ENCODE results near the gene FARS2. TPM values are rescaled to one million over a fixed set of nuclear protein-coding genes. Genes with fewer than 3 reads are reported as not detected.

FARS2 gene
- total RNA-seq, 3 donors from 2014 or later: 12.0 to 29.6 (median 24.3) TPM

DNA sequence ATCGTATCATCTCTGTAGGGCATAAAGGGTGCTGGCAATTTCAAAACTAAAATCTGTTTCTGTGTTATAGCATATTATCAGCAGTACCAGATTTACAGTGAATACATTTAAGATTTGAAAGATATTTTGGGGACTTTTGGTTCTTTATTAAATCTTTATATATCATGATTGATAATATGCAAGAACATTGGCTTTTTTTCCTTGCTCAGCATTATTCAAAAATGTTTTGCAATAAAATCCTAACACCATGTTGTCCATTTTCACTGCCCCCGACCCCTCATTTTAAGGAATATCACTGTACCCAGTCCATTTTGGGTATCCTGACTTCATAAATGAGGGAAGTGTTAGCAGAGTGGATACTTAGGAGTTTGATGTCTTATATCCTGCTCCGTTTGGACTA, 16.3 kb downstream of the FARS2 start:
- no peaks in the 10 kb centered on the region for H3K9me3 ChIP-seq
- no peaks in the 10 kb centered on the region for H3K4me1 ChIP-seq
- no peak for DNase-seq (ENCODE audit: low spot score in 2 of 2)
- H3K4me3 ChIP-seq: no peak overlapping the region
- no peaks in the 10 kb centered on the region for H3K36me3 ChIP-seq
- intact Hi-C loops (cut with DNase I; ENCODE audit: low total_unique reads): no loop called here
- H3K27me3 ChIP-seq: no peaks in the 10 kb centered on the region
- TF ChIP-seq, protein P1, sequence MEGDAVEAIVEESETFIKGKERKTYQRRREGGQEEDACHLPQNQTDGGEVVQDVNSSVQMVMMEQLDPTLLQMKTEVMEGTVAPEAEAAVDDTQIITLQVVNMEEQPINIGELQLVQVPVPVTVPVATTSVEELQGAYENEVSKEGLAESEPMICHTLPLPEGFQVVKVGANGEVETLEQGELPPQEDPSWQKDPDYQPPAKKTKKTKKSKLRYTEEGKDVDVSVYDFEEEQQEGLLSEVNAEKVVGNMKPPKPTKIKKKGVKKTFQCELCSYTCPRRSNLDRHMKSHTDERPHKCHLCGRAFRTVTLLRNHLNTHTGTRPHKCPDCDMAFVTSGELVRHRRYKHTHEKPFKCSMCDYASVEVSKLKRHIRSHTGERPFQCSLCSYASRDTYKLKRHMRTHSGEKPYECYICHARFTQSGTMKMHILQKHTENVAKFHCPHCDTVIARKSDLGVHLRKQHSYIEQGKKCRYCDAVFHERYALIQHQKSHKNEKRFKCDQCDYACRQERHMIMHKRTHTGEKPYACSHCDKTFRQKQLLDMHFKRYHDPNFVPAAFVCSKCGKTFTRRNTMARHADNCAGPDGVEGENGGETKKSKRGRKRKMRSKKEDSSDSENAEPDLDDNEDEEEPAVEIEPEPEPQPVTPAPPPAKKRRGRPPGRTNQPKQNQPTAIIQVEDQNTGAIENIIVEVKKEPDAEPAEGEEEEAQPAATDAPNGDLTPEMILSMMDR (IDR thresholded peaks at IDR 0.05): no peak
- TF ChIP-seq POLR2A (IDR thresholded peaks at IDR 0.05): no peak
- no peak for TF ChIP-seq POLR2AphosphoS5 (IDR thresholded peaks at IDR 0.05)
- no peak overlapping the region for H3K27ac ChIP-seq

DNA sequence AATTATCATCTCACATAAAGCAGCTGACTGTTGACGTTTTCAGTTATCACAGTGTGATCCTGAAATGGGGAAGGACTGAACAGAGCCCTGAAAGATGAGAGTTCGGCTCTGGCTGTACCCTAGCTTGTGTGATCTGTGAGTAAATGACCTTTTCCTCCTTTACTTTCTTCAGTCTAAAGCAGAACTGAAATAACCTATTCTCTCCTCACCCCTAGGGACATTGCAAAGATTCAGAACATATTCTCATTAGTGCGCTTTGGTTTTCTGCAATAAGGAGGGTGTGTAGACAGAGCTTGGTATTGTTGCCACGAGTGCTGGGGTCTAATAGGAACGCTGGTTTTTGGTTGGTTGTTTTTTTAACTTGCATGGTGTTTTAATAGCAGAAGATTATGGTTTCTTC, 16.7 kb downstream of the FARS2 start:
- no peak overlapping the region for H3K4me3 ChIP-seq
- intact Hi-C loops (cut with DNase I; ENCODE audit: low total_unique reads): no loop called here
- H3K9me3 ChIP-seq: no peaks in the 10 kb centered on the region
- H3K27me3 ChIP-seq: no peaks in the 10 kb centered on the region
- H3K4me1 ChIP-seq: no peaks in the 10 kb centered on the region
- DNase-seq (ENCODE audit: low spot score in 2 of 2): no peak
- H3K36me3 ChIP-seq: no peaks in the 10 kb centered on the region
- H3K27ac ChIP-seq: no peak overlapping the region
- TF ChIP-seq POLR2A (IDR thresholded peaks at IDR 0.05) (no peak), POLR2AphosphoS5 (IDR thresholded peaks at IDR 0.05) (no peak)
- TF ChIP-seq, protein P1 (IDR thresholded peaks at IDR 0.05): no peak

DNA sequence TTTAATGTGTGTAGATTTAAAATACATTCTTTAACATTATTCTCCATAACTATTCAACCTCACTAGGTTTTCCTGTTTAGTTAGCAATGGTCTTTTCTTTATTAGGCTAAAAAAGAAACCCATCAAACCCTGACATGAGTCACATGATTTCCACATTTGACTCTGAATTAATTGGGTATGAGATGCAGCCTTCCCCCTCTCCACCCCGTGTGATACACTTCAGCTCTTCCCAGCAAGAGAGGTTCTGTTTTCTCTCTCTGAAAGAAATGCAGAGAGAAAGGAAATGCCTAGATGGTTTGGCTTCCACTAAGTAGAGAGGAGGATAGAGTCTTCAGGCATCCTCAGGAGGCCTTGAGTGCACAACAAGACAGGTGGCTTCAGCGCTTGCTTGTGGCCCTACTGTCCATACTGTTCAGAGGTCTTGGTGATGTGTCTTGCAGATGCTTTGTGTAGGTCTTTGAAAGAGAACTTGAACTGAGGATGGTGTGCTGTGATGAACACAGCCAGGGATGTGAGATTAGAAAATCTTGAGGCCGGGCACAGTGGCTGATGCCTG, 17.3 kb downstream of the FARS2 start:
- Histone ChIP-seq H3K36me3 (no peaks in the 10 kb centered on the region), H3K27me3 (no peaks in the 10 kb centered on the region), H3K4me3 (no peak overlapping the region), H3K27ac (no peak overlapping the region), H3K9me3 (no peaks in the 10 kb centered on the region), H3K4me1 (no peaks in the 10 kb centered on the region)
- intact Hi-C loops (cut with DNase I; ENCODE audit: low total_unique reads): no loop called here
- TF ChIP-seq, protein P1 (IDR thresholded peaks at IDR 0.05): no peak
- TF ChIP-seq POLR2A (IDR thresholded peaks at IDR 0.05) (no peak), POLR2AphosphoS5 (IDR thresholded peaks at IDR 0.05) (no peak)
- no peak for DNase-seq (ENCODE audit: low spot score in 2 of 2)

DNA sequence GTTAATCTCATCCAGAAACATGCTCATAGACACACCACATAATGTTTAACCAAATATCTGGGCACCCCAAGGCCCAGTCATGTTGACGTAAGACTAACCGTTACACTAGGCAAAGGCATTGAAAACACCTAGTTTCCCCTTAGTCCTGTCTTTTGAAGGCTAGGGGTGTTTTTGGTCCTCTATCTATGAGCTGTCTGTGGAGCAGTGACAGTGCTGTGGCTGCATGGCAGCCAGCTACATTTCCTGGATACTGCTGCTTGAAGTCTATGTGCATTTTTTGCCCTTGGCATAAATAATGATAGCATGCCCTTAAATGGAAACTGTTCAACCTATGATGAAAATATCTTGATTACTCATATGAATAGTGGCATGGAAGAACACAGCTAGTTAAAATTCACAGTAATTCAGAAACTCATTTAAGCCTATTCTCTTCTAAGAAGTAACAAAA, 18.6 kb downstream of the FARS2 start:
- Histone ChIP-seq H3K36me3 (no peaks in the 10 kb centered on the region), H3K27me3 (no peaks in the 10 kb centered on the region), H3K9me3 (no peaks in the 10 kb centered on the region), H3K4me3 (no peak overlapping the region), H3K4me1 (no peaks in the 10 kb centered on the region), H3K27ac (no peak overlapping the region)
- TF ChIP-seq, protein P1 (IDR thresholded peaks at IDR 0.05): no peak
- TF ChIP-seq POLR2A (IDR thresholded peaks at IDR 0.05) (no peak), POLR2AphosphoS5 (IDR thresholded peaks at IDR 0.05) (no peak)
- intact Hi-C loops (cut with DNase I; ENCODE audit: low total_unique reads): no loop called here
- no peak for DNase-seq (ENCODE audit: low spot score in 2 of 2)

DNA sequence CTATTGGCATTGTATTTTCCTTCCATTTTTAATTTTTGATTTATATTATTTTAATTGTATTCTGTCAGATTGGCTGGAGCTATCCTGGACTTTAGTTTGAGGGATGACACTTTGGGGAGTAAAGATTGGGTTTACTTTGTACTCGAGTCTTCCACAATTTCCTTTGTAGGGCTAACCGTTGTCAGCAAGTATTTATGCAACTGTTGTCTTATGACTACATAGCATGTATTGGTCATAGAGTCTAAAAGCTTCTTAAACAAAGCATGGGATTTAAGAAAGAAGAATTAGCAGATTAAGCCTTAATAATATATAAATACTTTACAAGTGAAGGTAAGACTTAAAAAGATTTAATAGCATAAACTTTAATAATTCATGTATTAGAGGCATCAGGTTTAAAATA, 19.6 kb downstream of the FARS2 start:
- intact Hi-C loops (cut with DNase I; ENCODE audit: low total_unique reads): no loop called here
- no peaks in the 10 kb centered on the region for H3K36me3 ChIP-seq
- TF ChIP-seq POLR2AphosphoS5 (IDR thresholded peaks at IDR 0.05): no peak
- TF ChIP-seq, protein P1 (IDR thresholded peaks at IDR 0.05): no peak
- no peaks in the 10 kb centered on the region for H3K27me3 ChIP-seq
- H3K27ac ChIP-seq: no peak overlapping the region
- H3K4me1 ChIP-seq: no peaks in the 10 kb centered on the region
- no peak for DNase-seq (ENCODE audit: low spot score in 2 of 2)
- no peaks in the 10 kb centered on the region for H3K9me3 ChIP-seq
- no peak overlapping the region for H3K4me3 ChIP-seq
